Stimulated activated CD8-positive, alpha-beta memory T cell treated with anti-CD3 and anti-CD28 coated beads, Interleukin-15, amount 100 ng/mL, for 48 hours (primary cell): Measurements from ENCODE around the gene AAMDC.
A peak's percentile ranks its signal among the peaks of the same experiment; 100 is the strongest.

Source experiments
- DNase-seq, 2 donors: peaks; one replicate each; pipeline ENCODE4 v3.0.0-alpha.2; 2020; ENCODE audit warnings: low read depth in 2 of 2

The AAMDC gene

DNA sequence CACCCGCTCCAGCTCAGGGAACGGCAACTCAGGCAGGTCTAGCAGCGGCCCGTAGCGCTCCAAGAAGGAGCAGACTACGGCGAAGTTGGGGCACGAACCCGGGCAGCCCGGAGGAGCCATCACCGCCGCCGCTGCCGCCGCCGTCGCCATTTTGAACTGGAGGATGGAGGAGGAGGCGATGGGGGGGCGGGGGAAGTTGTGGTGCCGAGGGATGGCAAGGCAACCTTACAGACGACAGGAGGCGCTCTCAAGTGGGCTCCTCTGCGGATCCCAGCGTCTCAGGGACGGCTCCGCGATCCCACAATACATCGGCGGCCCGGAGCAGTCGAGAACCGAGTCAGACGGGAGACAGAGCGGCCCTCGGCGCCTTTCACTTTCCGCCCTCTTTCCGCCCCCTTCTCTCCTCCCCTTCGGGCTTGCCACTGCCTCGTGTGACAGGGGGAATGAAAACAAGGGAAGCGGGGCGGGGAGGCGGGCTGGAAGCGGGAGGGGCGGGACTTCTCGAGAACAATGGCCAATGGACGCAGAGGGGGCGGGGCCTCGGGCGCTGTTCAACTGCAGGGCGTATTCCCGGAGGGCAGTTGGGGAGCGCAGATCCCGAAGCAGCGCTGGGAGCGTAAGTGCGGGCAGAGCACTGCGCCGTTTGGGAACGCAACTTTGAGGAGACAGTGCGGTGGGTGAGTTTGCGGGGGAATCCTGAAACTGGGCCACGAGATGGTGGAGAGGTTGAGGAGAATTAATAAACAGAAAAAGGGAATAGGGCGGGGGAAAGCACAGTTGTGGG lies at the start of gene AAMDC, which contains the start of gene RSF1:
TSS of gene AAMDC (plus strand) at position 580 of the 784 bp plus-strand sequence. CDS start 21,353 bp downstream, outside the sequence.
TSS of gene RSF1 (minus strand) at position 158 of the 784 bp plus-strand sequence. CDS start at position 150, 8 bp downstream.
- DNase-seq, result peak; percentile 92 to 93

DNA sequence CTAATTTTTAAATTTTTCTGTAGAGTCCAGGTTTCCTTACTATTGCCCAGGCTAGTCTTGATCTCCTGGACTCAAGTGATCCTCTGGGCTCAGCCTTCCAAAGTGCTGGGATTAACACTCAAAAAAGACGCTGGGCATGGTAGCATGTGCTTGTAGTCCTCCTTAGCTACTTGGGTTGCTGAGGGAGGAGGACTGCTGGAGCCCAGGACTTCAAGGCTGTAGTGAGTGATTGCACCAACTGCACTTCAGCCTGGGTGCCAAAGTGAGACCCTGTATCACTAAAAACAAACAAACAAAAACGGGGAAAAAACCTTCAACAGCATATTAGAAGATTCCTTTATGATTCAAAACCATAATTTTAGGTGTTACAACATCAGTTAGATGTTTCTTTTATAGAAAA lies 45.0 kb upstream of the AAMDC start:
- DNase-seq, result no peak

DNA sequence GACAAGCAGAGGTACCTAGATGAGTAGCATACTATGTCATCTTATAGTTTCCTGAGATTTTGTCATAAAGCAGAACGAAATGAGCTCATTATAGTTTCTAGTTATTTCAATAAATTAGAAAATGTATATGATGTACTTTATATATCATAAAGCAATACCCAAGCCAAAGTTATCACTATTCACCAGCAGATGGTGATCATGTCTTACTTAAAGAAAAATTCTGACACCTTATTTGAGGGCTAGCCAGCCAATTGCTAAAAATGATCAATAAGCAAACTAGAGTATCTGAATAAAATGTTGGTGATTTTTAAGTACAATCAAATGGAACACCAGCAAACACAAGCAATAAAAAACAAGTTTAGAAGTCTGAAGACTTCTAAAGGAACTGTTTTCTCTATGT lies 44.5 kb upstream of the AAMDC start:
- no peak for DNase-seq

DNA sequence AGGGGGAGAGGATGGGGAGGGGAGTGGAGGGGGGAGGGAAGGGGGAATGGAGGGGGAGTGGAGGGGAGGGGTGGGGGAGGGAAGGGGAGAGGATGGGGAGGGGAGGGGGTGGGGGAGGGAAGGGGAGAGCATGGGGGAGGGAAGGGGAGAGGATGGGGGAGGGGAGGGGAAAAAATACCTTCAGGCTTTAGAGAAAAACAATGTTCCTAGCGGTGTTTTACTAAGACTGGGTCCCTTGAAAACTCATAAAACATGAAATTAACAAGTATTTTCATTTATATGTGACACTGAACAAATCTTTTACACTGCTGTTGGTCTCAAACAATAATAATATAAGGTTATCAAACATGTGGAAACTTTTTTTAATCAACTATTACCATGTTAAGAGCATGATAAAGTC lies 42.8 kb upstream of the AAMDC start:
- DNase-seq, result no peak

DNA sequence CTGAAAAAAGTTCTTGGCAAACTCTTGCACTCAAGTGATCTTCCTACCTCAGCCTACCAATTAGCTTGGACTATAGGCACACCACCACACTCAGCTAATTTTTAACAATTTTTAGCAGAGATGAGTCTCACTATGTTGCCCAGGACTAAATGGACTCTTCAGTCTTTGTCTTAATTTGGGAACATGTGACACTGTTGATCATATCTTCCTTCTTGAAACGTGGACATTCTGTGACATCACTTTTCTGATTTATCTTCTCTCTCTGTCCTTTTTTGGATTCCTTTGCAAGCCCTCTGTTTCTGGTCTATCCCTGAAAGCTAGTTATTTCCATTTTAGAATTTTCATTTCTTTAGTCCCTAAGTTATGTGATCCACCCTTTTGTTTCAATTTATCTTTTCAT lies 42.4 kb upstream of the AAMDC start:
- no peak for DNase-seq

DNA sequence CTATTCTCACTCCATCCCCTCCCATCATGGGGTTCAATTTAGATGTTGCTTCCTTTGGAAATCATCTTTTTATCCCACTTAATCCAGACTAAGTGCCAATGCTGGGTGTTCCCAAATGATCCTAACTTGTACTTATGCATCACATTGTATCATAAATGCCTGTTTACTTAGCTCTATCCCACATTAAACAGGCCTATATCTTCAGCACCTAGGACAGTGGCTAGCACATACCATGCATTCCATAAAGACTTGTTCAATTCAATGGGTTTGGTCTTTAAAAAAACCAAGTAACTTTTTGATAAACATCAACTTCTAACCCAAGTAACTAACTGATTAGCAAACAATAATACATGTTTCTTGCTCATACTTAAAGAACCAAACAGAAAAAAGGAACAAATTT lies 41.0 kb upstream of the AAMDC start:
- DNase-seq, result no peak

DNA sequence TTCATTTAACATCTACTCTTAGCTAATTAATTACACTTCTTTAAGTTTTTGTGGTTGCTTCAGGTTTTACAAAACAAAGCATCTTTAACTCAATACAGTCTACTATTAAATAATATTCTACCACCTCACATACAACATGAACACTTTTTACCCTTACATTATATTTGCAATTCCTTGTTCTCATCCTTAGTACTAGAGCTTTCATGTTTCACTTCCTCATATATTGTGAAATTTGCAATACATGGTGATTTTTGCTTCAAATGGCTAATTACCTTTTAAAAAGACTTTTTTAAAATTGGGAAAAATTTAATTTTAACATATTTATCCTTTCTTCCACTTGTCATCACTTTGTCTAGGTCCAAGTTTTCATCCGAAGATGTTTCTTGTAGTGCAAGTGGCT lies 37.9 kb upstream of the AAMDC start:
- no peak for DNase-seq

DNA sequence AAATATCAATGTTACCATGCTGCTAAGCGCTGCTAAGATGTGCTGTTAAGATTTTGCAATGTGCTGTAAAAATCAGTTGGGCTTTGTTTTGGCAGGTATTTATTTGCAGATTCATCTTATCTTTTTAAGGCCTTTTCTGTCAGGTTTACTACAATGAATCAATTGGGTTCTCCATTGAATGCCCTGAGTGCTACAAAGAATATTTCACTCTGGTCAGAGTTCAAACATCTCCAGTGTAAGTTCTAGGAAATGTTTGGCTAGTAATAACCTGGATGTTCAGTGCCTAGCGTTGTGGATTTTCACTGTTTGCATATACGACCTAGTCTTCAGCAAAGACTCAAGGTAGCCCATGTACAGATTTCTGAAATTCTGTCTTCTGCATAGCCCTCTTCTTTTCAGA lies 36.4 kb upstream of the AAMDC start:
- no peak for DNase-seq

DNA sequence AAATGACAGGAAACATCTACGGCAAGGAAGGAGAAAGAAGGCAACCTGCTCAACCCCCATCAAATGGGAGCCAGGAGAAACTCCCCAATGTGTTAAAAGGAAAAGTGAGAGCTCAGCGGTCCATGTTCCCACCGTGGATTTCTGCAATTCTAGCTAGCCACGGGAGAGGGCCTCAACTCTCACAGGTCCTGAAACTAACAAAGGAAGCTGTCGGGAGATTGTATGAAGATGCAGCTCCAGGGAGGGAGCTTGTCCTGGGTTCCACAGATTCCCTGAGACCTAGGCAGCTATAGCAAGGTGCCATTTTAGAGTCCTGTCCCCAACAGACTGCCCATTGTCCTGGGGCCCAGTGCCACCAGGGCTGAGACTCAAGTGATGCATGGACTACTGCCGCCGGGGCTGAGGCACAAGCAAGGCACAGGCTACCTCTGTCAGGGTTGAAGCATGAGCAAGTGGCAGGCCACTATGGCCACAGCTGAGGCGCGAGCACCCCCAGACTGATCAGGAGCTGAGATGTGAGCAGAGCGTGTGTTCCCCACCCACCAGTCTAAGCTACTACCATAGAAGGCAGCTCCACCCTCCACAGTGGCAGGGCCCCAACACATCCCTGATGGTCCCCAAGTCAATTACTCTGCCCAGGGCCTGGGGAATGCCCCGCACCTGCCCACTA lies 31.7 kb upstream of the AAMDC start:
- no peak for DNase-seq

DNA sequence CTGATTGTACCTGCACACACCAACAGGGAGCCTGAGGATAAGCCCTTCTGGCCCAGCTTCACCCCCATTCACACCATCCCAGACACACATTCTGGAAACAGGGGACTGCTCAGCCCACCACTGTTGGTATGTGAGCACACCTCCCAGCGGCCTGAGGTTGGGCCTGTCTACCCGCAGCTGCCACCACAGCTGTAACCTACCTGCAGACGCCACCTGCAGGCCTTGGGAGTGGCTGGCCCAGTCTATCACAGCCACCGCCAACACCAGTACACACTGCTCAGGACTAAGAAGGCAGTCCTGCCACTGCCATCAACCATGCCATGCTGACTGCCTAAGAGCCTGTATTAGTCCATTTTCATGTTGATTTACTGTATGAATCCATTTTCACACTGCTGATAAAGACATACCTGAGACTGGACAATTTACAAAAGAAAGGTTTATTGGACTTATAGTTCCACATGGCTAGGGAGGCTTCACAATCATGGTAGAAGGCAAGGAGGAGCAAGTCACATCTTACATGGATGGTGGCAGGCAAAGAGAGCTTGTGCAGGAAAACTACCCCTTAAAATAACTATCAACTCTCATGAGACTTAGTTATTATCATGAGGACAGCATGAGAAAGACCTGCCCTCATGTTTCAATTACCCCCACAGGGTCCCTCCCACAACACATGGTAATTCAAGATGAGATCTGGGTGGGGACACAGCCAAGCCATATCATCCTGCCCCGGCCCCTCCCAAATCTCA lies 31.0 kb upstream of the AAMDC start:
- DNase-seq, result no peak

DNA sequence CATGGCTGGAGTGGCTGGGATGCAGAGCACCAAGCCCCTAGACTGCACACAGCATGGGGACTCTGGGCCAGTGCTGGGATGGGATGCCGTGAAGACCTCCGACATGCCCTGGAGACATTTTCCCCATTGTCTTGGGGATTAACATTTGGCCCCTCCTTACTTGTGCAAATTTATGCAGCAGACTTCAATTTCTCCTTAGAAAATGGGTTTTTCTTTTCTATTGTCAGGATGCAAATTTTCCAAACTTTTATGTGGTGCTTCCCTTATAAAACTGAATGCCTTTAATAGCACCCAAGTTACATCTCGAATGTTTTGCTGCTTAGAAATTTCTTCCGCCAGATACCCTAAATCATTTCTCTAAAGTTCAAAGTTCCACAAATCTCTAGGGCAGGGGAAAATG lies 29.6 kb upstream of the AAMDC start:
- DNase-seq, result no peak

DNA sequence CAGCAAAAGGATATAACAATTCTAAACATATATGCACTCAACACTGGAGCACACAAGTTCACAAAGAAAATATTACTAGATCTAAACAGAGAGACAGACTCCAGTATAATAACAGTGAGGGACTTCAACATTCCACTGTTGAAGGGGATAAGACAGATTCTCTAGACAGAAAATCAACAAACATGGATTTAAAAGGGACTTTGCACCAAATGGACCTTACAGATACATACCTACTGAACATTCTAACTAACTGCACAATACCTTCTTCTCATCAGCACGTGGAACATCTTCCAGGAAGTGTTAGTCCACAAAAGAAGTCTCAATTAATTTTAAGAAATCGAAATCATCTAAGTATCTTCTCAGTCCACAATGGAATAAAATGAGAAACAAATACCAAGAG lies 27.0 kb upstream of the AAMDC start:
- no peak for DNase-seq

DNA sequence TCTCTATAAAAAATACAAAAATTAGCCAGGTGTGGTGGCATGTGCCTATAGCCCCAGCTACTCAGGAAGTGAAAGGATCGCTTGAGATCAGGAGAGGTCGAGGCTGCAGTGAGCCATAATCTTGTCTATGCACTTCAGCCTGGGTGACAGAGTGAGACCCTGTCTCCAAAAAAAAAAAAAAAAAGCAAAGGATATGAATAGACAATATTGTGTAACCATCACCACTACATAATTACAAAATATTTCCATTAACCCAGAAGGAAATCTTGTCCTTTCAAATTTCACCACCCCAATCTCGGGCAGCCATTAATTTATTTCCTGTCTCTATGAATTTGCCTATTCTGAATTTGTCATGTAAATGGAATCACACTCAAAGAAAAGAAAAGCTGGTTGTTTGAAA lies 21.6 kb upstream of the AAMDC start:
- no peak for DNase-seq

DNA sequence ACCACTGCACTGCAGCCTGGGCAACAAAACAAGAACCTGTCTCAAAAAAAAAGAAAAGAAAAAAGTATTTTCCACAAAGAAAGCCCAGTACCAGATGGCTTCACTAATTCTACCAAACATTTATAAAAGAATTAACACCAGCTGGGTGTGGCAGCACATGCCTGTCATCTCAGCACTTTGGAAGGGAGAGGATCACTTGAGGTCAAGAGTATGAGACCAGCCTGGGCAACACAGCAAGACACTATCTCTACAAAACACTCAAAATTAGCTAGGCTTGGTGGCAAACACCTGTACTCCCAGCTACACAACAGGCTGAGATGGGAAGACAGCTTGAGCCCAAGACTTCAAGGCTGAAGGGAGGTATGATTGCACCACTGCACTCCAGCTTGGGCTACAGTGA lies 20.5 kb upstream of the AAMDC start:
- DNase-seq, result no peak

DNA sequence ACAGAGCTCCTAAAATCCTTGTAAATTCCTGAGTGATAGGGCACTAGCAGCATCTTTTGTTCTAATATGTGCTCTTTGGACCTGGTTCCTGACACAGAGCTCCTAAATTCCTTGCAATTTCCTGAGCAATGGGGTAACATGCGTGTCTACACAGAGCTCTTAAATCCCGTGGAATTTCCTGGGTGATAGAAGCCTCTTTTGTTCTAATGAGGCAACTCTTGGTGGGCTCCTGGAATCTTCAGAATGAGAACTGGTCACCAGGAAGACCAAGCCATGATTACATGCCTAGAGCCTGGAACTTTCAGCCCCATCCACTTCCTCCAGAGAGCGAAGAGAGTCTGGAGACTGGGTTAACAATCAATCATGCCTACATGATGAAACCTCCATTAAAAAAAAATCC lies 19.5 kb upstream of the AAMDC start:
- no peak for DNase-seq

DNA sequence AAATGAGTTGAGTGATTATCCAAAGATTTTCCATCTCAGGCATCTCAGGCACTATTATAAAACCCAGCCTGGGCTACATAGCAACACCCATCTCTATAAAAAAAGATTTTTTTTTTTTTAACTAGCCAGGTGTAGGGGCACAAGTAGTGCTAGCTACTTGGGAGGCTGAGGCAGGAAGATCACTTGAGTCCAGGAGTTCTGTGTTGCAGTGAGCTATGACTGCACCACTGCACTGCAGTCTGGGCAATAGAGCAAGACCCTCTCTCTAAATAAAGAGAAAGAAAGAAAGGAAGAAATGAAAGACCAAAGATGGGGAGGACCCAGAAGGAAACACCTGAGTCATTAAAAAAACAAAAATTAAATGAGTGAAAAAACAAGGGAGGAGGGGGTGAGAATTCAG lies 14.5 kb upstream of the AAMDC start:
- DNase-seq, result no peak

DNA sequence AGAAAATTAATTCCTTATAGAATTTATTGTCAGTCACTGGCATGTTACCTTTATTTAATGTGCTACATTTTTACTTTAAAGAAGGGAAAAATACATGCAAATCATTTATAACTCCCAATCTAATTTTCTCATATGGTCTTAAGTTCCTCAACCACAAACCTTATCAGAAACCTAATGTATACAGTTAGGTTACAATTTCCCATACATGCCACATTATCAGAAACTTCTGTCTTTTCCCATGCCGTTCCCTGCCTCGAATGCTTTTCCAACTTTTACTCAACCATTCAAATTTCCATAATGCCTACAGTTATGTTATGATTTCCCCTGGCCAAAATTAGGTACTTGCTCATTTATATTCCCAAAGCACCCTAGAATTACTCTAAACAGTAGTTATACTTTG lies 14.0 kb upstream of the AAMDC start:
- DNase-seq, result no peak

DNA sequence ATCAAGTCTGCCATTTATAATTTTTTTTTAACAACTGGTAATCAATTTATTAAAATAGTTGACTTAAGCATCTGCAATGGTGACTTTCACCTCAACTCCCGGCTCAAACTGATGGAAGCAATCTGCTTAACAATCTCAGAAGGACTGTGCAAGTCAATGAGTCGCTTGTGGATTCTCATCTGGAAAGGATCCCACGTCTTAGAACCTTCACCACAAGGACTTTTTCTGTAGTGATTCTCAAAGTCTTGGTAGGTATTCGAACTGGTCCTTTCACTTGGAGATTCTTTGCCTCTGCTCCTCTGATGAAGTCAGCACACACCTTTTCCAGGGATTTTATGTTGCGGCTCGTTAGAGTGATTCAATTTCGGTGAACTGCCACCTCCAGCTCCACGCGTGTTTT lies 7.7 kb upstream of the AAMDC start:
- no peak for DNase-seq

DNA sequence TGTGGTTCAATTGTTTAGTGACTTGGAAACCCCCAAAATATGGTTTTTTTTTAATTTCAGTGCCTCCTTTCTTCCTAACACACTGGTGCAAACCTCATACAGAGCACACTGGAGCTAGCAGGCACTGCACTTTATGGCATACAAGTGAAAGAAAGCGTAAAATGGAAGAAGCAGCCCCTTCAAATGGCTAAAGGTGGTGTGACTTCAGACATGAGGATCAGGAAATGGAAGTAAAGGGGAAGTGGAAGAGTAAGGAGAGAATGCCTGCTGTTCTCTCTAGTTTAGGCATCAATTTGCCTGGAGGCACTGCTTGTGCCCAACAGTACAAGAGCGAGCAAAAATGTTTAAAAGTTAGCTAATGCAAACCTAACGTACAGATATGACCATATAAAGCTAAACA lies 6.1 kb upstream of the AAMDC start:
- DNase-seq, result no peak

DNA sequence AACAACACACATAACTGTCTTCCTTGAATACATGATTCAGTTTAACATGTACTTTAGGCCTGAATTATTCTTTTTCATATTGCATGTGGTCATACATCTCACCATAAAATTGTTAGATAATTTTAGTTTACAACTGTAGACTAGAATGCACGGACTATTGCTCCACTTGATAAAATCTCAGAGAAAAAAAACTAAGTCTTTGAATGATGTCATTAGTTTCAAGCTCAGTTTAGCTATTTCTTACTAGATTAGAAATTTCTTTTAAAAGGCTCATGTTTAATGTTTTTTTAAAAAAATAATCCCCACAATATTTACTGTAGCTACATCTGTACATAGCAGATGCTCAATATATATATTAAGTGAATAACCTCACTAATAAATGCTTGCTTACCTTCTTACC lies 5.5 kb upstream of the AAMDC start:
- no peak for DNase-seq

DNA sequence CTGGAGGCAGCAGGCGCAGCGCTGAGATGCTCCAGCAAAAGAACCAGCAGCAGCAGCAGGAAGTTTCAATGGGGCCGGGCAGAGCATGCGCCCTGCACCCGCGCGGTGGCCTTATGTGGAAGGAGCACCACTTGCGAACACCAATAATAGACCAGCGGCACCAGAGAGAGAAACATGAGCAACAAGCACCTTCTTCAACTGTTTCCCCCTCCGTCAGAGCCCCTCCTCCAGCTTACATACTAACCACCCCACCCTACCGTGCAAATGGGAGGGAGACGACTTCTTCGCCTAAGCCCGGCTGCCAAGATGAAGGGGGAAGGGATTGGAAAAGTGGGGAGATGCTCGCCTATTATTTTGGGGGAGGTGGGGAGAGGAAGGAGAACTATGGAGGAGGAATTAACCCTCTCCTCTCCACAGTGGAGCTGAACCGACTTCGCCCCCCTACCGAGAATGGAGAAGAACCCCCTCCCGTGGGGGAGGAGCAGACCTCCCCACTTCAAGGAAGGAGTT lies 1.5 kb upstream of the AAMDC start:
- peak; percentile 76 to 77 for DNase-seq

DNA sequence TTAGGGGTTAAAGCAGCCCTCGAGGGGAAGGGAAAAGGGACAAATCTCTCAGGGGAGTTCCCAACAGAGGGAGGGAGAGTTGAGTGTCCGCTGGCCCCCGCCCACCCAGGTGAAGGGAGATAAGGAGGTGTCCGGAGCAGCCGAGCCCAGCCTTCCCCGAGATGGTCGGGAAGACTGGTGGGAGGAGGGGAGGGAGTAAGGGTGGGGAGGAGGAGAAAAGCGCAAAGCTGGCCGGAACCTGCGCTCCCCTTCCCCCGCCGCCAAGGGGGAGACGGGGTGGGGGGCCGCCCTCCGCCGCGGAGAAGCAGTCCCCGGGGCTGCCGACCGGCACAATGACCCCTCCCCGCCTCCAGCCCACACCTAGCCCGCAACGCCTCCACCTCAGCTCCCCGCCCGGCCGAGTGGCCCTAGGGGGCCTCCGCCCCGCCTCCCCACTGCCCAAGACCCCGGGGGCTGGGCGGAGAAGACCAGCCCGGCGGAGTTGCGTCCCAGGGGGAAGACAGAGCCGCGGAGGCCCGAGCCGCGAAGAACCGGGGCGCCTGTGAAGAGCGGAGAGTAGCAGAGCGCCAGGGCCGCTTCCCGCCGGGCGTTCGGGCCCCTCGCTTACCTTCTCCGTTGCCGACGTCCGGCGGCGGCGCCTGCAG lies 901 bp upstream of the AAMDC start:
- DNase-seq, result peak; percentile 9 to 13
